LNCAP (cell line): ENCODE measurements around the gene SDK1.

Source experiments
- CTCF ChIP-seq: fragments of 450-650 bp; IDR thresholded peaks from 2 replicates; pipeline ENCODE4 v1.5.1; 2017; ENCODE audit warnings: mild to moderate bottlenecking

The SDK1 gene

GRCh38 chr7:3592401-3593134 is 291.5 kb downstream of the SDK1 start:
- TF ChIP-seq CTCF: no peak

- TF ChIP-seq CTCF: no peak
Measured at GRCh38 chr7:3594901-3595300, 293.8 kb downstream of the SDK1 start.

DNA sequence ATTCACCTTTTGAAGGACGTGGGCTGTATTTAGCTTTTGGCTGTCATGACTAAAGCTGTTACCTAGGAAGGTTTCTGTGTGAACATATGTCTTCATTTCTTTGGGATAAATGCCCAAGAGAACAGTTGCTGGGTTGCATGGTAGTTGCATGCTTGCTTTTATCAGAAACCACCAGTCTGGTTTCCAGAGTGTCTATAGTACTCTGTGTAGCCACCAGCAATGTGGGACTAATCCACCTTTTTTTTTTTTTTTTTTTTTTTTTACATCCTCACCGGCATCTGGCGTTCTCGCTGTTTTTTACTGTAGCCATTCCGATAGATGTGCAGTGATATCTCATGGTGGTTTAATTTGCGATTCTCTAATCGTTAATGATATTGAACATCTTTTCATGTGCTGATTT is 297.8 kb downstream of the SDK1 start:
- no peak for TF ChIP-seq CTCF

DNA sequence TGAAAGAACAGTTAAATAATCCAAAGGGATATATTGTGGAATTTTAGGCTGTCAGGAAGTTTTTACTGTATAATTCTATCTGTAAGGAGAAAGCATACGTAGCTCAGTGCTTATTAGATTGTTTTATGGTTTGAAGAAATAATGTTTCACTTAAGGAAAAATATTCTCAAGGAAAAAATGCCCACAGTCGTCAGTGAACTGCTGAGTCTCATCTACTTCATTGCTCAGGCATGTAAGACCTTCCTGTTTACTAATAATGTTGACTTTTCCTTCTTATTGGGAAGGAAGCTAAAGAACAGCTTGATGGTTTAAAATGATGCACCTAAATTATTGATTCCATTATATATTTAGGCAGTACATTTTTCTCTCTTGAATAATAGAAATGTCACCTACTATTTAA is 304.2 kb downstream of the SDK1 start:
- TF ChIP-seq CTCF: no peak

DNA sequence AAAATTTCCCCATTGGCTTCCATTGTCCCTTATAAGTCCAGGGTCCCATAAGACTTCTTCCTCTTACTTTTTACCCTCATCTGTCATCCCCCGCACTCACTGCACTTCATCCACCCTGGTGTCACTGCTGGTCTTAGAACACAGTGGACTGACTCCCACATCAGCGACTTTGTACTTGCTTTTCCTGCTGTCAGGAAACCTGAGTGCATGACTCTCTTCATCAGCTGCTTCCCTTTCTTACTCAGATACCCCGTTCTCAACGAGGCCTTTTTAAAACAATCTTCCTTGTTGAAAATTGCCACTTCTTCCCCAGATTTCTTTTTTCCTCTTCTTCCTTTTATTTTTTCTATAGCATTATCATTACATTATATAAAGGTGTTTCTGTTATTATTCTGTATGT is 305.4 kb downstream of the SDK1 start:
- TF ChIP-seq CTCF: no peak

DNA sequence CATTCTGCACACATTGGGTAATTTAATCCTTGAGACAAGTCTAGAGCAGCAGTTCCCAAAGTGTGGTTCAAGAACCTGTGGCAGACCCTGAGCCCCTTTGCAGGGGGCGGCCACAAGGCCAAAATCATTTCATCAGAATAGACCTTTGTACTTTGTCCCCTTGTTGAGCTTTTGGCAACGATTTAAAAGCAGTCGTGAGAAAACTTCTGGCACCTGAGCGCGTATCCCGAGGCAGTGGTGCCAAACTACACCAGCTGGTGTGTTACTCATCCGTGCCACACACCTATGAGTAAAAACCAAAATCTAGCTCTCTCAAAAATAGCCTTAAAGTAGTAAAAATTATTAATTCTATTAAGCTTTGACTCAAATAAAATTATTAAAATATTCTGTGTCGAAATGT is 306.8 kb downstream of the SDK1 start:
- no peak for TF ChIP-seq CTCF

GRCh38 chr7:3616306-3616705 is 315.3 kb downstream of the SDK1 start:
- no peak for TF ChIP-seq CTCF

- TF ChIP-seq CTCF: no peak
Measured at GRCh38 chr7:3630081-3630480, 329.0 kb downstream of the SDK1 start.
